IMR-90 (cell line): ENCODE measurements around the gene ENPP7. TPM values are rescaled to one million over a fixed set of nuclear protein-coding genes. Genes with fewer than 3 reads are reported as not detected.

Source experiments
- ATAC-seq: fragments of 200-7000 bp; cut with Tn5 transposase; 2 replicates; pipeline ENCODE4 v1.9.1; 2020; ENCODE audit warnings: low read depth, mild to moderate bottlenecking, moderate library complexity
- BruUV-seq: library from RNA; stranded (reverse); fragments of 400-500 nt; replicated peaks from 2 replicates; lab custom pipeline; 2021; lab: Mats Ljungman, UMichigan
- CTCF ChIA-PET: fragments of 300-600 bp; formaldehyde crosslinking; extraction: SDS; loops from one replicate; lab custom pipeline; 2021; ENCODE audit warnings: antibody characterized with exemption; lab: Yijun Ruan, JAX
- POLR2A ChIA-PET: fragments of 300-600 bp; sonication (Branson Sonifier 250); formaldehyde crosslinking; loops from one replicate; lab custom pipeline; 2022; ENCODE audit warnings: antibody characterized with exemption; ENCODE audit not compliant: unreplicated experiment; lab: Charles Lee
- DNase-seq: peaks from one replicate; pipeline ENCODE4 v3.0.0; 2013
- H2AFZ ChIP-seq: replicated peaks from 2 replicates; pipeline ENCODE3; 2013; ENCODE audit warnings: low read length, mild to moderate bottlenecking; ENCODE audit not compliant: poor library complexity
- H2AK5ac ChIP-seq: 2 replicates; pipeline ENCODE4 v1.6.1; 2013; ENCODE audit warnings: low read depth, low read length, inconsistent platforms
- H2AK9ac ChIP-seq: replicated peaks from 2 replicates; pipeline ENCODE3; 2013; ENCODE audit warnings: mild to moderate bottlenecking, low read depth, low read length, moderate library complexity; ENCODE audit not compliant: poor library complexity
- H2BK120ac ChIP-seq: 2 replicates; pipeline ENCODE4 v1.6.1; 2013; ENCODE audit warnings: low read depth, low read length, inconsistent platforms
- H2BK15ac ChIP-seq: 3 replicates; pipeline ENCODE4 v1.6.1; 2013; ENCODE audit warnings: low read depth, low read length, inconsistent platforms
- H2BK20ac ChIP-seq: 2 replicates; pipeline ENCODE4 v1.6.1; 2013; ENCODE audit warnings: low read depth, mild to moderate bottlenecking, inconsistent platforms, low read length, moderate library complexity
- H2BK5ac ChIP-seq: 2 replicates; pipeline ENCODE4 v1.6.1; 2013; ENCODE audit warnings: mild to moderate bottlenecking, low read depth, low read length, inconsistent platforms; ENCODE audit not compliant: poor library complexity, severe bottlenecking
- H3K14ac ChIP-seq: replicated peaks from 2 replicates; pipeline ENCODE4 v1.6.1; 2013; ENCODE audit warnings: low read depth, low read length, inconsistent platforms
- H3K18ac ChIP-seq: 2 replicates; pipeline ENCODE4 v1.6.1; 2013; ENCODE audit warnings: low read depth, low read length, control low read depth
- H3K23ac ChIP-seq: 2 replicates; pipeline ENCODE4 v1.6.1; 2013; ENCODE audit warnings: low read depth, low read length, inconsistent platforms
- H3K27ac ChIP-seq: 2 replicates; pipeline ENCODE4 v1.5.1; 2013; ENCODE audit warnings: mild to moderate bottlenecking, control low read depth, low read length; ENCODE audit not compliant: insufficient read depth
- H3K27me3 ChIP-seq: 2 replicates; pipeline ENCODE4 v1.6.1; 2013; ENCODE audit warnings: low read length; ENCODE audit not compliant: control insufficient read depth, insufficient read depth
- H3K36me3 ChIP-seq: 2 replicates; pipeline ENCODE4 v1.6.1; 2013; ENCODE audit warnings: low read length, mixed read lengths; ENCODE audit not compliant: control insufficient read depth, insufficient read depth
- H3K4ac ChIP-seq: 2 replicates; pipeline ENCODE4 v1.6.1; 2013; ENCODE audit warnings: low read depth, low read length, inconsistent platforms
- H3K4me1 ChIP-seq: 2 replicates; pipeline ENCODE4 v1.6.1; 2013; ENCODE audit warnings: low read length, mixed read lengths; ENCODE audit not compliant: control insufficient read depth, insufficient read depth
- H3K4me2 ChIP-seq: 2 replicates; pipeline ENCODE4 v1.6.1; 2013; ENCODE audit warnings: low read depth, mild to moderate bottlenecking, control low read depth, low read length, moderate library complexity
- H3K4me3 ChIP-seq: 2 replicates; pipeline ENCODE4 v1.5.1; 2013; ENCODE audit warnings: low read depth, mild to moderate bottlenecking, control low read depth, low read length, moderate library complexity; ENCODE audit not compliant: insufficient read depth
- H3K56ac ChIP-seq: 2 replicates; pipeline ENCODE4 v1.6.1; 2013; ENCODE audit warnings: low read length, inconsistent platforms; ENCODE audit not compliant: insufficient read depth; ENCODE audit errors: extremely low read depth
- H3K79me1 ChIP-seq, 2 experiments: 2 replicates each; pipeline ENCODE4 v1.6.1; 2013; ENCODE audit warnings: low read length in 2 of 2, inconsistent platforms in 1 of 2, low read depth in 1 of 2
- H3K9ac ChIP-seq: 2 replicates; pipeline ENCODE4 v1.6.1; 2013; ENCODE audit warnings: low read depth, low read length, control low read depth
- H3K9me1 ChIP-seq: 2 replicates; pipeline ENCODE4 v1.6.1; 2013; ENCODE audit warnings: low read length, inconsistent platforms; ENCODE audit not compliant: insufficient read depth
- H3K9me3 ChIP-seq: 2 replicates; pipeline ENCODE4 v1.6.1; 2013; ENCODE audit warnings: low read length; ENCODE audit not compliant: control insufficient read depth, insufficient read depth
- H4K20me1 ChIP-seq: 2 replicates; pipeline ENCODE4 v1.6.1; 2013; ENCODE audit warnings: low read length, inconsistent platforms; ENCODE audit not compliant: insufficient read depth
- H4K5ac ChIP-seq: 2 replicates; pipeline ENCODE4 v1.6.1; 2013; ENCODE audit warnings: mild to moderate bottlenecking, low read depth, low read length, control low read depth
- H4K8ac ChIP-seq, 2 experiments: 2 replicates each; pipeline ENCODE4 v1.6.1; 2013; ENCODE audit warnings: low read depth in 2 of 2, low read length in 2 of 2, control low read depth in 1 of 2, inconsistent platforms in 1 of 2
- H4K91ac ChIP-seq: 2 replicates; pipeline ENCODE4 v1.6.1; 2013; ENCODE audit warnings: low read depth, low read length, inconsistent platforms; ENCODE audit not compliant: insufficient read depth
- CHD1 ChIP-seq: IDR thresholded peaks from 2 replicates; pipeline ENCODE4 v1.6.1; 2012; ENCODE audit warnings: low read depth, low read length, improper control_type of control experiment
- MAFK ChIP-seq: IDR thresholded peaks from 2 replicates; pipeline ENCODE4 v1.6.1; 2012; ENCODE audit warnings: low read depth, low read length, improper control_type of control experiment
- MXI1 ChIP-seq: IDR thresholded peaks from 2 replicates; pipeline ENCODE4 v1.6.1; 2012; ENCODE audit warnings: low read depth, mild to moderate bottlenecking, low read length, moderate library complexity, borderline replicate concordance
- RAD21 ChIP-seq: IDR thresholded peaks from 2 replicates; pipeline ENCODE4 v1.6.1; 2012; ENCODE audit warnings: low read length, improper control_type of control experiment
- RCOR1 ChIP-seq: IDR thresholded peaks from 2 replicates; pipeline ENCODE4 v1.6.1; 2012; ENCODE audit warnings: mild to moderate bottlenecking, low read length, improper control_type of control experiment; ENCODE audit not compliant: insufficient replicate concordance
- WGBS, 2 experiments: methylation state at CpG; one replicate each; pipeline versions ENCODE4 v1.1.5 to v1.1.7; 2013; ENCODE audit warnings: missing lambda C conversion rate in 2 of 2; ENCODE audit not compliant: insufficient read length in 1 of 2; ENCODE audit errors: extremely low coverage in 2 of 2; 5-methylcytosine and 5-hydroxymethylcytosine counted together
- dilution Hi-C: fragments of 300-500 bp; cut with HindIII; formaldehyde crosslinking; loops from one replicate; pipeline ENCODE4 v1.14.3; 2018; ENCODE audit warnings: low sequenced_read_pairs; ENCODE audit not compliant: unreplicated experiment
- in situ Hi-C: fragments of 300-500 bp; cut with MboI; formaldehyde crosslinking; loops from 3 replicates; pipeline ENCODE4 v1.14.3; 2019; ENCODE audit warnings: low sequenced_read_pairs, inconsistent platforms, mixed read lengths
- intact Hi-C: fragments of 100-400 bp; cut with micrococcal nuclease; formaldehyde crosslinking; loops from 2 replicates; pipeline ENCODE4 v1.10.0; 2022
- polyA plus RNA-seq, 3 experiments: library from polyadenylated mRNA; depleted of rRNA; stranded (reverse); fragments of >200 nt; gene quantifications; 2 replicates each; pipeline ENCODE4 v1.2.3, GENCODE V29; 2012; ENCODE audit warnings: low replicate concordance in 1 of 3
- total RNA-seq: library from RNA; depleted of rRNA; stranded (reverse); fragments of >200 nt; gene quantifications from 2 replicates; pipeline ENCODE4 v1.2.3, GENCODE V29; 2012

ENPP7 gene
- total and polyA plus RNA-seq, 2 of the 4 experiments (the other 2 are of a cell fraction) = not detected

- Histone ChIP-seq H3K56ac (no peak overlapping the region), H2BK5ac (no peak overlapping the region), H4K8ac (no peak overlapping the region), H2BK20ac (no peak overlapping the region), H3K4me2 (no peak overlapping the region), H4K5ac (no peak overlapping the region), H3K9ac (no peak overlapping the region), H3K79me1 (no peaks in the 10 kb centered on the region), H3K27me3 (peaks cover 51% of the 10 kb centered on the region), H3K9me3 (no peaks in the 10 kb centered on the region), H3K18ac (no peak overlapping the region), H2BK15ac (no peak overlapping the region), H2AFZ (no peak overlapping the region), H3K27ac (no peak overlapping the region), H2BK120ac (no peak overlapping the region), H3K14ac (no peak overlapping the region), H3K9me1 (no peaks in the 10 kb centered on the region), H4K20me1 (no peaks in the 10 kb centered on the region), H3K4me1 (peaks cover 3% of the 10 kb centered on the region; the same call in 1 of the 2 replicates), H2AK5ac (no peak overlapping the region), H4K91ac (no peak overlapping the region), H3K4ac (no peak overlapping the region), H3K4me3 (no peak overlapping the region), H2AK9ac (no peak overlapping the region), H3K36me3 (no peaks in the 10 kb centered on the region), H3K23ac (0 out of 2 replicates have a peak overlapping the region, but pooled peaks have one; percentile 16)
- dilution Hi-C loops = no loop called here
- no TSS peak for BruUV-seq
- in situ Hi-C loops = loop anchor here (5.0 kb wide), 1 partner anchor 239 kb away; no protein-coding TSS in a partner anchor
- no peak for DNase-seq
- intact Hi-C loops = loop anchor here (5.0 kb wide), 1 partner anchor 89 kb away; the partner anchor contains the start of gene CBX4
- WGBS, 2 experiments = 0% methylated on average over 6 of the region's 55 CpGs; no CpG with 5 or more reads in 1 of the 2 experiments
- TF ChIP-seq MAFK = no peak
- TF ChIP-seq MXI1 = no peak
- TF ChIP-seq CHD1 = no peak
- no peak for TF ChIP-seq RCOR1
- TF ChIP-seq RAD21 = no peak
- ChIA-PET CTCF (no interaction called here), POLR2A (no interaction called here)
- no peak for ATAC-seq
Measured at GRCh38 chr17:79748295-79749099, 17.8 kb downstream of the ENPP7 start.
